ENCODE data around the gene IL17RD.

IL17RD gene

GRCh38 chr3:57158813-57159738, 6.1 kb downstream of the IL17RD start:
- no peak for DNase-seq (ENCODE audit: low read depth in 2 of 3, low spot score in 2 of 3)

- DNase-seq (ENCODE audit: low read depth in 2 of 3, low spot score in 2 of 3) = no peak
Measured at GRCh38 chr3:57158325-57158724, 6.8 kb downstream of the IL17RD start.

GRCh38 chr3:57157545-57157944, 7.6 kb downstream of the IL17RD start:
- DNase-seq (ENCODE audit: low read depth in 2 of 3, low spot score in 2 of 3) = no peak

GRCh38 chr3:57155310-57155643, 9.9 kb downstream of the IL17RD start:
- no peak for DNase-seq (ENCODE audit: low read depth in 2 of 3, low spot score in 2 of 3)

- no peak for DNase-seq (ENCODE audit: low read depth in 2 of 3, low spot score in 2 of 3)
Measured at GRCh38 chr3:57154470-57155309, 10.5 kb downstream of the IL17RD start.

- no peak for DNase-seq (ENCODE audit: low read depth in 2 of 3, low spot score in 2 of 3)
Measured at GRCh38 chr3:57152151-57153143, 12.7 kb downstream of the IL17RD start.

GRCh38 chr3:57151749-57152148, 13.4 kb downstream of the IL17RD start:
- DNase-seq (ENCODE audit: low read depth in 2 of 3, low spot score in 2 of 3) = no peak

- DNase-seq (ENCODE audit: low read depth in 2 of 3, low spot score in 2 of 3) = no peak
Measured at GRCh38 chr3:57151021-57151449, 14.1 kb downstream of the IL17RD start.

GRCh38 chr3:57150113-57150581, 15.0 kb downstream of the IL17RD start:
- DNase-seq (ENCODE audit: low read depth in 2 of 3, low spot score in 2 of 3) = no peak

GRCh38 chr3:57147071-57147470, 18.1 kb downstream of the IL17RD start:
- no peak for DNase-seq (ENCODE audit: low read depth in 2 of 3, low spot score in 2 of 3)

GRCh38 chr3:57145852-57146251, 19.3 kb downstream of the IL17RD start:
- DNase-seq (ENCODE audit: low read depth in 2 of 3, low spot score in 2 of 3) = no peak

- no peak for DNase-seq (ENCODE audit: low read depth in 2 of 3, low spot score in 2 of 3)
Measured at GRCh38 chr3:57144952-57145351, 20.2 kb downstream of the IL17RD start.

- DNase-seq (ENCODE audit: low read depth in 2 of 3, low spot score in 2 of 3) = no peak
Measured at GRCh38 chr3:57143886-57144459, 21.2 kb downstream of the IL17RD start.

GRCh38 chr3:57142411-57142723, 22.8 kb downstream of the IL17RD start:
- DNase-seq (ENCODE audit: low read depth in 2 of 3, low spot score in 2 of 3) = no peak

- DNase-seq (ENCODE audit: low read depth in 2 of 3, low spot score in 2 of 3) = no peak
Measured at GRCh38 chr3:57141719-57142410, 23.3 kb downstream of the IL17RD start.

GRCh38 chr3:57140894-57141293, 24.3 kb downstream of the IL17RD start:
- DNase-seq (ENCODE audit: low read depth in 2 of 3, low spot score in 2 of 3) = no peak

- DNase-seq (ENCODE audit: low read depth in 2 of 3, low spot score in 2 of 3) = no peak
Measured at GRCh38 chr3:57135964-57136719, 29.0 kb downstream of the IL17RD start.

GRCh38 chr3:57133157-57133556, 32.0 kb downstream of the IL17RD start:
- DNase-seq (ENCODE audit: low read depth in 2 of 3, low spot score in 2 of 3) = no peak

GRCh38 chr3:57132674-57133073, 32.5 kb downstream of the IL17RD start:
- no peak for DNase-seq (ENCODE audit: low read depth in 2 of 3, low spot score in 2 of 3)

All from activated CD8-positive, alpha-beta memory T cell treated with anti-CD3 and anti-CD28 coated beads for 48 hours (primary cell).